Thyroid gland (tissue), 4 donors: ENCODE measurements around the gene ZBED2. TPM values are rescaled to one million over a fixed set of nuclear protein-coding genes. Genes with fewer than 3 reads are reported as not detected.

Experiments used
- DNase-seq, 2 donors: peaks; one replicate each; pipeline ENCODE4 v3.0.0-alpha.2; 2019
- H3K27ac ChIP-seq, 3 donors: fragments of 200-600 bp; sonication (generic); 1 replicate in 2 of 3; 2 replicates in 1 of 3; pipeline ENCODE4 v1.5.1; 2016 to 2019; ENCODE audit warnings: mild to moderate bottlenecking in 1 of 3, moderate library complexity in 1 of 3
- H3K27me3 ChIP-seq: fragments of 200-600 bp; sonication (generic); one replicate; pipeline ENCODE4 v1.5.1; 2019
- H3K36me3 ChIP-seq, 2 donors: fragments of 200-600 bp; sonication (generic); one replicate each; pipeline ENCODE4 v1.5.1; 2016 to 2019
- H3K4me1 ChIP-seq, 2 donors: fragments of 200-600 bp; sonication (generic); one replicate each; pipeline ENCODE4 v1.5.1; 2017 to 2019
- H3K4me3 ChIP-seq, 3 donors: fragments of 200-600 bp; sonication (generic); replicated peaks in 1 of 3; 1 replicate in 2 of 3; 2 replicates in 1 of 3; pipeline ENCODE4 v1.5.1; 2016; ENCODE audit warnings: mild to moderate bottlenecking in 1 of 3
- H3K9me3 ChIP-seq: fragments of 200-600 bp; sonication (generic); one replicate; pipeline ENCODE4 v1.5.1; 2017
- CTCF ChIP-seq, 6 experiments: fragments of 200-600 bp in 3 of 6; fragments of 450-650 bp in 3 of 6; sonication (generic) in 3 of 6; IDR thresholded peaks; one replicate each; pipeline ENCODE4 v1.5.1; 2016 to 2019; ENCODE audit warnings: antibody characterized with exemption in 6 of 6, mild to moderate bottlenecking in 2 of 6, inconsistent platforms in 1 of 6, moderate library complexity in 1 of 6
- POLR2A ChIP-seq, 2 donors: fragments of 450-650 bp; IDR thresholded peaks; one replicate each; pipeline ENCODE4 v1.6.1; 2017; ENCODE audit warnings: antibody characterized with exemption in 2 of 2, mild to moderate bottlenecking in 2 of 2, moderate library complexity in 1 of 2
- WGBS, 2 donors: methylation state at CpG; one replicate each; pipeline ENCODE4 v1.1.5; 2017; 5-methylcytosine and 5-hydroxymethylcytosine counted together
- intact Hi-C: fragments of 100-400 bp; cut with DNase I; formaldehyde crosslinking; loops from one replicate; pipeline ENCODE4 v1.15.1; 2023
- total RNA-seq, 4 donors: library from RNA; depleted of rRNA; stranded (reverse); fragments of >200 nt; gene quantifications; one replicate each; pipeline ENCODE4 v1.2.3, GENCODE V29; 2016

ZBED2 gene
- total RNA-seq, 4 donors from 2014 or later, result 31.1 to 163 (median 88.9) TPM

GRCh38 chr3:111592936-111593335 lies 2.2 kb downstream of the ZBED2 start:
- peak in 1 of 2 donors; percentile 81 for TF ChIP-seq POLR2A (IDR thresholded peaks at IDR 0.05)
- TF ChIP-seq CTCF (IDR thresholded peaks at IDR 0.05), result no peak
- Histone ChIP-seq H3K27ac (peak overlapping the region; percentile 96 to 97 (median 97)), H3K27me3 (no peaks in the 10 kb centered on the region), H3K9me3 (no peaks in the 10 kb centered on the region), H3K36me3 (no peaks in the 10 kb centered on the region), H3K4me3 (peak overlapping the region in 2 of 3 donors; percentile 21 to 46), H3K4me1 (peaks cover 31 to 39% of the 10 kb centered on the region in 2 donors)
- intact Hi-C loops, result no loop called here
- peak; percentile 77 to 78 for DNase-seq
- WGBS, 2 donors, result 24 to 64% methylated on average over 5 of the region's 5 CpGs

GRCh38 chr3:111592143-111592542 lies 3.0 kb downstream of the ZBED2 start:
- no peak for DNase-seq
- H3K27me3 ChIP-seq, result no peaks in the 10 kb centered on the region
- peak overlapping the region; percentile 96 to 97 (median 97) for H3K27ac ChIP-seq
- peaks cover 26 to 33% of the 10 kb centered on the region in 2 donors for H3K4me1 ChIP-seq
- no peak for TF ChIP-seq CTCF (IDR thresholded peaks at IDR 0.05)
- H3K4me3 ChIP-seq, result peak overlapping the region in 2 of 3 donors; percentile 21 to 46
- intact Hi-C loops, result no loop called here
- H3K9me3 ChIP-seq, result no peaks in the 10 kb centered on the region
- H3K36me3 ChIP-seq, result no peaks in the 10 kb centered on the region

- Histone ChIP-seq H3K9me3 (no peaks in the 10 kb centered on the region), H3K4me3 (peak overlapping the region in 1 of 3 donors; percentile 46), H3K27ac (peak overlapping the region; percentile 96 to 97 (median 97)), H3K4me1 (peaks cover 26 to 28% of the 10 kb centered on the region in 2 donors), H3K36me3 (no peaks in the 10 kb centered on the region), H3K27me3 (no peaks in the 10 kb centered on the region)
- no peak for TF ChIP-seq CTCF (IDR thresholded peaks at IDR 0.05)
- peak in 1 of 2 donors; percentile 14 for TF ChIP-seq POLR2A (IDR thresholded peaks at IDR 0.05)
- WGBS, 2 donors, result 82 to 87% methylated on average over 3 of the region's 3 CpGs
- intact Hi-C loops, result no loop called here
- no peak for DNase-seq
Observed at GRCh38 chr3:111591555-111591954, 3.6 kb downstream of the ZBED2 start.

GRCh38 chr3:111590143-111590491 lies 5.0 kb downstream of the ZBED2 start:
- intact Hi-C loops, result no loop called here
- 74 to 79% methylated on average over 1 of the region's 1 CpG for WGBS, 2 donors
- H3K27ac ChIP-seq, result peak overlapping the region in 2 of 3 donors; percentile 34 to 45
- H3K36me3 ChIP-seq, result no peaks in the 10 kb centered on the region
- no peak for DNase-seq
- H3K9me3 ChIP-seq, result no peaks in the 10 kb centered on the region
- H3K27me3 ChIP-seq, result no peaks in the 10 kb centered on the region
- peaks cover 25 to 30% of the 10 kb centered on the region in 2 donors for H3K4me1 ChIP-seq
- H3K4me3 ChIP-seq, result no peak overlapping the region
- TF ChIP-seq POLR2A (IDR thresholded peaks at IDR 0.05), result no peak
- no peak for TF ChIP-seq CTCF (IDR thresholded peaks at IDR 0.05)

- Histone ChIP-seq H3K27me3 (no peaks in the 10 kb centered on the region), H3K9me3 (no peaks in the 10 kb centered on the region), H3K36me3 (no peaks in the 10 kb centered on the region), H3K4me1 (peaks cover 31 to 36% of the 10 kb centered on the region in 2 donors), H3K4me3 (no peak overlapping the region), H3K27ac (peak overlapping the region in 2 of 3 donors; percentile 34 to 45)
- WGBS, 2 donors, result 78% methylated on average over 2 of the region's 2 CpGs
- no peak for DNase-seq
- intact Hi-C loops, result no loop called here
- TF ChIP-seq POLR2A (IDR thresholded peaks at IDR 0.05) (no peak), CTCF (IDR thresholded peaks at IDR 0.05) (no peak)
Observed at GRCh38 chr3:111589303-111590142, 5.6 kb downstream of the ZBED2 start.
